GM18505 (cell line): ENCODE data around the gene DECR2.
A peak's percentile ranks its signal among the peaks of the same experiment; 100 is the strongest.
"Not testable (repeated sequence)": the region's sequence is repeated elsewhere in the genome, so short reads cannot be mapped to it uniquely, and the experiment has no call there.

Source experiments
- ATAC-seq: cut with Tn5 transposase; IDR thresholded peaks from one replicate; pipeline ENCODE4 v1.9.1; 2021; ENCODE audit not compliant: unreplicated experiment
- POLR2A ChIP-seq: IDR thresholded peaks from 4 replicates; pipeline ENCODE4 v1.6.1; 2011; ENCODE audit warnings: borderline replicate concordance; ENCODE audit not compliant: insufficient read depth, insufficient read length; ENCODE audit errors: extremely low read depth

The DECR2 gene

DNA sequence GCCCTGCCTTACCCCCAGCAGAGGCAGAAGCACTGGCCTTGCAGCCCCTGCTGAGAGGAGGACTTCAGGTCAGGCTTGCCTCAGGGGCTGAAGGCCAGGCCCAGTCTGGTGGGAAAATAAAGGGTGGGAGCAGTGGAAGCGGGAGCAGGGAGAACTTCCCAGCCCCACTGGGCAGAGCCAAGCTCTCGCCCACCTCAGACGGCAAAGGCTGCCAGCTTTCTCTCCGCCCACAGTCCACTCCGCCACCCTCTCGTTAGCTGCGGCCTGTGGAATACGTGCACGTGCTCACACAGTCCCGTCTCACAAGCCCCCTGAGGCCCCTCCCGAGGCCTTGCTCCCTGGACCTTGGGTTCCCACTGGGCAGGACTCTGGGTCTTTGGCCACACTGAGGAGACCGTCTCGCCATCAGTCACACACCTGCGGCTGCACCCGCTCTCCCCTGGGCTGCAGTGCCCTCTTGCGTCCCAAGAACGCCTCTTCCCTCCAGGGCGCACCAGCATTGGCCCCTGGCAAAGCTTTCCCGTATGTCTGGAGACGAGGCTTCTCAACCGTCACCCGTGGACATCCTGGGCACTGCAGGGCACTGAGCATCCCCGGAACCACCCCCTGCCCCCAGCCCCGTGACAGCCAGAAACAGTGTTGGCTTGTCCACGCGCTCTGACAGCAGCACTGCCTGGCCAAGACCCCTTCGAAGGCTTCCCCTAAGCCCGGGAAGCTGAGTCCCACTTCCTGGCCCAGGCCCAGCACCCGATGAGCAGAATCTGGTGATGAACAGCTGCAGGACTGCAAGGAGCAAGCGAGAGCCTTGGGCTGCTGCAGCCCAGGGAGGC lies 39.6 kb upstream of the DECR2 start:
- no peak for TF ChIP-seq POLR2A
- no peak for ATAC-seq

DNA sequence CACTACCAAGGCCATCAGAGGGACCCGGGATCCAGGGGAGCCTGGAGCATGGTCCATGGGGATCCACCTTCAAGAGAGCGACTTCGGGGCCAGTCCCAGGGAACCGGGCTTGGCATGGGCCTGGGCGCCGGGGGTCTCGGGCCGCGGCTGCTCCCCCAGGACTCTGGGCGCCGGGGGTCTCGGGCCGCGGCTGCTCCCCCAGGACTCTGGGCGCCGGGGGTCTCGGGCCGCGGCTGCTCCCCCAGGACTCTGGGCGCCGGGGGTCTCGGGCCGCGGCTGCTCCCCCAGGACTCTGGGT lies 39.0 kb upstream of the DECR2 start:
- not testable (repeated sequence) for ATAC-seq

DNA sequence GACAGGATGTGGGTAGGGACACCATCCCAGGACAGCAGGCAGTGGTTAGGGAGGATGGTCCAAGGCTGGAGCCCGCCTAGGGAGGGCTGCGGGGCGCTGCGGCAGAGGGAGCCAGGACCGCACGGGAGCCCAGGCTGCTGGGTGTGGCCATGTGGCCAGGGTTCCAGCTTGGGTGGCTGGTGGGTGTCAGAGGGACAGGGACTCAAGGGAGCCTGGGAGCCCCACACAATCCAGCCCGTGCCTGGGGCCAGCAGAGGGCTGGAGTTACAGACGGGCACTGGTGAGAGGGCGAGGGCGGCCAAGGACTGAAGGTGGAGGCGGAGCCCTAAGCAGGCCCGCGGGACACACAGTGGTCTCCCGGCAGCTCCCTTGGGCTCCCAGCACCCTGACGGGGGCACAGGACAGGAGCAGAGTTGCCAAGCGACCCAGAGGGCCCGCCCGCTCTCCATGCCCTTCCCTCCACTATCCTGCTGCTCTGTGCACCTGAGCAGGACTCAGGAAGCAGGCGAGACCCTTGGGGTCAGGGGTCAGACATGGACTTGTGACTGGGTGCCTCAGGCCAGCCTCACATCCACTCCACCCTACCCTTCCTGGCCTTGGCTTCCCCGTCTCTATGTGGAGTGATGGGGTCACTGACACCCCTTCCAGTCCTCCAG lies 38.4 kb upstream of the DECR2 start:
- TF ChIP-seq POLR2A: no peak
- no peak for ATAC-seq

DNA sequence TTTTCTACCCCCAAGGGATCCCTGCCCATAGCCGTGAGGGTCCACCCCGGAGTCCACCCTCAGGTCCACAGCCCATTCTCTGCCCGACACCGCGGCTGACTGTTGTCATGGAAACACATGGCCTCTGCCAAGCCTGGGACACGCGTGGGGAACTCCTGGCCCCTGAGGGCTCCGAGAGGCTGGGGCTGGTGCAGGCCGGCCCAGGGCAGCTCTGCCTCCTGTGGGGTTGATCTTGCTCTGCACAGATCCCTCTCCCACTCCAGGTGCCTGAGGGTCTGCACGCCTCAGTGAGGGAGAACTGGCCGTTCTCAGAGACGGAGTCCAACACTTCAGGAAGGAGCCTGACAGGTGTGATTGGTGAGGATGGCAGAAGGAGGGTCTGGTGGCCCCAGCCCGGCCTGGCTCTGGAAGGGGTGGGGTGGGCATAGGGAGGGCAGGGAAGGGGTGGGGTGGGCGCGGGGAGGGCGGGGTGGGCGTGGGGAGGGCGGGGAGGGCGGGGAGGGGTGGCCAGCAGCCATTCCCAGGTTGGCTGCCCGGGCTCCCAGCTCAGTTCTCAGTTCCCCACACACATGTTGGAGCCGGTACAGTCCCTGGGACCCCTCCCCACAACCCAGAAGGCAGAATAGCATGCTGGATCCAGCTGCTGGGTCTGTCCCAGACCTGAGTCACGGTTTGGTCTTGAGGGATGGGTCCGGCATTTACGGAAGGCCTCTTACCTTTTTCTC lies 37.8 kb upstream of the DECR2 start:
- ATAC-seq: no peak
- TF ChIP-seq POLR2A: no peak

DNA sequence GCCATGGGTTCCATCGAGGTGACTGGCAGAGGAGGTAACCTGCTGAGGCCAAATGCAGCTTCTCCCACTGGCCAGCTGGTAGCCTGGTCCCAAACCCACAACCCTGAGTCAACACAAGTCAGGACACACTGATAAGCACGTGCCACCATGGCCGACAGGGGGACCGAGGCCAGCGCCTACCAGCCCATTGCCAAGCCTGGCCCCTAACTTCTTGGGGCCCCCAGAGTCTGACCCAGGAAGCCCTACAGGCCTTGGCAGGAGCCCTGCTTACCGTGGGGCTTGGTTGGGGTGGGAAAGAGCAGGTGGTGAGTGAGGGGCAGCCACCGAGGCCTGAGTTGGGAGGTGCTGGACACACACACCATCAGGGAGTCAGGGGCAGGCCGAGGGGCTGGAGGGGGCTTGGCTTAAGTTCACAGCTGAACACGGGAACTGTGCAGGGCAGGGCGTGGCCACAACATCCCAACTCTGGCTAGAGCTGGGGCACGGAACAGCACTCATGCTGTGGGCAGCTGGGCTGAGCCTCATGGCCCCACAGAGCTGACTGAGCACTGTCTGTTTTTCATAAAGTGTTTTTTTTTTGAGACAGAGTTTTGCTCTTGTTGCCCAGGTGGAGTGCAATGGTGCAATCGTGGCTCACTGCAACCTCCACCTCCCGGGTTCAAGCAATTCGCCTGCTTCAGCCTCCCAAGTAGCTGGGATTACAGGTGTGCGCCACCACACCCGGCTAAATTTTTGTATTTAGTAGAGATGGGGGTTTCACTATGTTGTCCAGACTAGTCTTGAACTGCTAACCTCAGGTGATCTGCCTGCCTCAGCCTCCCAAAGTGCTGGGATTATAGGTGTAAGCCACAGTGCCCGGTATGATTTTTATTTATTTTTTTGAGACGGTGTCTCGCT lies 36.8 kb upstream of the DECR2 start:
- no peak for ATAC-seq
- TF ChIP-seq POLR2A: no peak

DNA sequence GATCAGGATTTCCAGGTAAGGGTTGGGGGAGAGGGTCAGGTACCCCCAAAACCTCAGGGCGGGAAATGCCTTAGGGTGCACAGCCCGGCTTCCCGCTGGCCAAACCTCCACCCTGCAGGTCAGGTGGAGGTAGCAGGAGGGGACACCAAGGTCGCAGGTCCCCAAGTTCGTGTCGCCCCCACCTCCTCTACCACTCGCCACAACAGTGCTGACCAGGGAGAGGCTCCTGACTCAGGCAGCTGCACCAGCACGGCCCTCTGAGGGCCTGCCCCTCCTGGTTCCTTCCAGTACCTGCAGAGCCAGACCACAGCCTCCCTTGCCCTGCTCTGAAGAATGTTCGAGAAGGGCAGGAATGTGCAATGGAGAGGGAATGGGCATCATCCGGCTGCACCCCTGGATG lies 35.2 kb upstream of the DECR2 start:
- ATAC-seq: no peak
- no peak for TF ChIP-seq POLR2A

DNA sequence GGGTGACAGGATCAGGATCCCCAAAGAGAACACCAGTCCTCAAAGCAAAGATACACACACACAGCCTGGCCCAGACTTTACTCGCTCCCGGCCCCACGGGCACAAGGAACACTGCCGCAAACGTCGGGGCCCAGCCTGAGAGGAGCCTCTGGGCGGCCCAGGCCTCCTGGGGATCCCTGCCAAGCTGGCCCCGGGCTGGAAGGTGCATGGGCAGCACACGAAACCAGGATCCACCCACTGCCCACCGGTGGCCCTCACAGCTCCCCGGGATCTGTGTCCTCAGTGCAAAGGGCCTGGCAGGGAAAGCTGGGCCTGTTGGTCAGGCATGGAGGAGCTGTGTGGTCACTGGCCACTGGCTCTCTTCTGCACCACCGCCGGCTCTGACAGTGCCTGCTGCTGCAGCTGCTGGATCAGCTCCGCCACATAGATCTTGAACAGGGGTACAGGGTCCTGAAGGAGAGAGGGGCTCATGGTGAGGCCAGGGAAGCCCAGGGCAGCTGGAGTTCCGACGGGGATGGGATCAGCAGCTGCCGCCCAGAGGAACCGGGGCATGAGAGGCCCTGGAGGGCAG lies 34.3 kb upstream of the DECR2 start:
- ATAC-seq: no peak
- no peak for TF ChIP-seq POLR2A

DNA sequence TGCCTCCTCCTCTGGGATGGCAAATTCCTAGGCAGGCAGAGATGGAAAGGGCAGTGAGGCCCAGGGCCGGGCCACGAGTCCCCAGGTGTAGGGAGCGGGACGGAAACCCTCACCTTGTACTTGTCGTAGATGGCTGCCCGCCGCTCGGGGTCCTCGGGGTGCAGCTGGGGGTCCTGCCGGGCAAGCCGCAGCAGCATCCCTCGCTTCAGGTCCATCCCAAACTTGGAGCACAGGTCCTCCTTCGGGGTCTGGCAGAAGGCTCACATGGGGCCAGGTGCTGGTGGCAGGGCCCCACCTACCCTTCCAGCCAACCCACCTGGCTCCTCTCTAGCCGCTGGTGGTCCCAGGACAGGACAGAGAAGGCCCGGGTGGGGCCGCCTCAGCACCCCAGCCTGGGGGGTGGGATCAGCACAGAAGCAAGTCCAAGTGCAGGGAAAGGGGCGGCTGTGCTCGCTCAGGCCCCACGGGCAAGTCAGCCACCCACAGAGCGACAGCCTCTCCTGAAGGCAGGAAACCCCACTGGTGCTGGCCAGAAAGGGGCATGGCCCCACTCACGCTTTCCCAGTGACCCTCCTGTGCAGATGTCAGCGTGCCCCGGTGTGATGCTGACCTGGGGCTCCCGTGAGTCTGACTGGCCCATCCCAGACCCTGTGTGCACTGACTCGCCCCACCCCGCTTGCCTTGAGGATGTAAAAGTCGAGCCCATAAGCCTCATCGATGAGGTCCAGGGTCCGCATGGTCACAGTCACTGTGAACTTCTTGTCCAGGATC lies 33.1 kb upstream of the DECR2 start:
- TF ChIP-seq POLR2A: no peak
- no peak for ATAC-seq

DNA sequence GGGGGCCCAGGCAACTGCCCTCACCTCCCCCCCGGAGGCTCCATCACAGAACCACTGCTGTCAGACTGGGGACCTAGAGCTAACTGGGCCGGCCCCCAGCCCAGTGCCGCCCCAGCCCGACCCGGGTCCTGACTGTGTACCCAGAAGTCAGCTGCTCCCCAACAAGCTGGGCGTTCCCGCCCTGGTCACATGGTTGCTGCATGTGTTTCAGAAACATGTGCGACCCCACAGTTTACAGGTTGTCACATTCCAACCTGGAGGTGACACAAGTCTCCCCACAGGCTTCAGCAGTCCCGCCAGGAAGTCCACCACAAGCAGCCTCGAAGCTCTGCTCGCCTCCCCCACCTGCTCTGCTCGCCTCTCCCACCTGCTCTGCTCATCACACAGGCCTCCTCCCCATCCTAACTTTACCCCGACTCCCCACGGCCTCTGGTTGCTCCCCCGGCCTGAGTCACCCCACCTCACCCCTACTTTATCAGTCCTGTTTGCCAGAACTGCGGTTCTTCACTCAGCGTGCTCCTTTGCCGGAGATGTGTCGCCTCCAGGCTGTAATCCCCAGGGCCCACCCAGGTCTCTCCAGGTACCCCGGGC lies 32.3 kb upstream of the DECR2 start:
- ATAC-seq: no peak
- TF ChIP-seq POLR2A: no peak

DNA sequence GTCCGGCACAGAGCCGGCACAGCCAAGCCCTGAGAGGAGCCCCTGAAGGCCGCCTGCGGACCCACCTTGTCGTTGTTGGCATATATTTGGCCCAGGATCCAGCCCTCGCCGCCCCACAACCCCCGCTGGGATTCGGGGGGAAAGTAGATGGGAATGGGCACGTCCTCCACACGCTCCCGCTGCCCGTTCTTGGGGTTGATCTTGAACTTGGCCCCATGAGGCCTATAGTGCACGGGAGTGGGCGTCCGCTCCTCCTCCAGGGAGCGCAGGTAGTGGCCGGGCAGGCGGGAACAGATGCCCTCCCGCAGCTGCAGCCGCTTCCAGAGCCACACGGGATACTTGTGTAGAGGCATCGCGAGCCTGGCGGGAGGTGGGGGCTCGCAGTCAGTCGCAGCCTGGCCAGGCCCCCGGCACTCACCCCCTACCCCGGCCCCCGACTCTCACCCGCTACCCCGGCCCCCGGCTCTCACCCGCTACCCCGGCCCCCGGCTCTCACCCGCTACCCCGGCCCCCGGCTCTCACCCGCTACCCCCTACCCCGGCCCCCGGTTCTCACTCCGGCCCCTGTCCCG lies 31.7 kb upstream of the DECR2 start:
- no peak for ATAC-seq
- TF ChIP-seq POLR2A: no peak

DNA sequence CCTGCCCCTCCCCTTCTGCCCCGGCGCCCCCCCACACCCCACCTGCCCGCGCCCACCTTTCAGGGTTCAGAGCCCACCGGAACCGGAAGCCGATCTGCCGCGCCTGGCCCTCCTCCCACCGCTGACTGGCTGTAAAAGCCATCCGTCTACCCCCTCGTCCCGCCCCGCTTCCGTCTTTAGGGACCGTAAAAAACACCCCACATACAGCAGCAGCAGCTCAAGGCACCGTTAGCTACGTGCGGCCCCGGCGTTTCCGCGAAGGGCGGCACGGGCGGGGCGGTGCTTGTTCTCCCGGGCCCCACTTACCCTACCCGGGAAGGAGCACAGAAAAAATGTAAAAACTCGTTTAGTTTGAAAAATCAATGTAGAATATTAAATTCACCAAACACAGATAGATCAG lies 31.2 kb upstream of the DECR2 start, which contains the start of gene MRPL28:
TSS of gene MRPL28 (minus strand) at position 96 of the 400 bp plus-strand sequence. CDS start 320 bp downstream, outside the sequence.
- ATAC-seq: peak; percentile 71
- TF ChIP-seq POLR2A: no peak
